GM18951 (cell line): ENCODE measurements around the gene SLMAP.

Experiments used
- POLR2A ChIP-seq: IDR thresholded peaks from 4 replicates; pipeline ENCODE4 v1.6.1; 2011; ENCODE audit warnings: mild to moderate bottlenecking; ENCODE audit not compliant: insufficient read length, insufficient read depth; ENCODE audit errors: extremely low read depth
- in situ Hi-C: fragments of 300-500 bp; cut with MboI; formaldehyde crosslinking; loops from one replicate; pipeline ENCODE4 v1.12.0; 2022; ENCODE audit warnings: low sequenced_read_pairs, mixed read lengths, inconsistent platforms; ENCODE audit not compliant: unreplicated experiment

The SLMAP gene

DNA sequence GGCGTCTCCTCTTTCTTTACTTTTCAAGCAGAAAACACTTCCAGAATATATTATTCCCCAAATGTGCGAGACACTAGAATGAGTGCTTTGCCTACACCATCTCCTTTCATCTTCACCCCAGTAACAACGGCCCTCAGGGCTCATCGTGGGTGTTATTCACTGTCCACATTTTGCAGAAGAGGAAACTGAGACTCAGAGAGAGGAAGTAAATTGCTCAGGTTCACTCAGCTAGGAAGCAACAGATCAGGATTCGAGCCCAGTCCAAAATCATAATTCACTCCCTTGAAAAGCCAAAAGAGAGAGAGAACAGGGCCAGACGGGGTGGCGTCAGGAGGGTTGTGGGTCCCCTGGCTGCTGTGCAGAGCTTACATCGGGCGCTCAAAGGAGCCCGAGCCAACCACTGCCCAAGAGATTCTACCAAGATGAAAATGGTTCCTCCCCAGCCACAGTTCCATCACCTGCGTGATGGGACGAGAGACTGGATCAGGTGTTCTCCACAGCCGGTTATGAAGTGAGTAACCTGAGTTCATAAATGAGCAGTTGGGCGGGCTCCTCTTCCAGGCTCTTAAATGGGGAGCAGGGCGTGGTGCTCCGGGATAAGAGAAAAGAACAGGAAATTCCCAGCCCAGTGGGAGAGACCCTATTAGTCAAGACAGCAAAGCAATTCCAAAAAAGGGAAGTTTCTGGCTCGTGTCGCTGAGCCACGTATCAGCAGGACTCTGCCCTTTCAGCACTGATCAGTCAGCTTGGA is 203.5 kb downstream of the SLMAP start:
- in situ Hi-C loops = no loop called here

DNA sequence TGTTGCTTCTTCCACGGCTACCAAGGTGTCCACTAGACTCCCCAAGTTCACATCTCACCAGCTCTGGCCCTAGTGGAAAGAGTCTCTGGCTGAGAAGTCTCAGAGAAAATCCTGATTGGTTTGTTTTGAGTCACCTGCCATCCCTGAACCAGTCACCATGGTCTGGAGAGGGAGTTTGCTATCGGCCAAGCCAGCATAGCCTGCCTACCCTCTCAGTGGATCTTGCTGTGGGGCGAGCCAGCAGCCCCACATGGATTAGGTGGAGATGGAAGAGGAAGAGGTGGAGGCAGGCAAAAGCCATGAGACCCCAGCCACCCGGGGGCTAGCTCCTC is 204.0 kb downstream of the SLMAP start:
- in situ Hi-C loops = no loop called here

More for the DNA sequence above, 203.5 kb downstream of the SLMAP start:
- no peak for TF ChIP-seq POLR2A

DNA sequence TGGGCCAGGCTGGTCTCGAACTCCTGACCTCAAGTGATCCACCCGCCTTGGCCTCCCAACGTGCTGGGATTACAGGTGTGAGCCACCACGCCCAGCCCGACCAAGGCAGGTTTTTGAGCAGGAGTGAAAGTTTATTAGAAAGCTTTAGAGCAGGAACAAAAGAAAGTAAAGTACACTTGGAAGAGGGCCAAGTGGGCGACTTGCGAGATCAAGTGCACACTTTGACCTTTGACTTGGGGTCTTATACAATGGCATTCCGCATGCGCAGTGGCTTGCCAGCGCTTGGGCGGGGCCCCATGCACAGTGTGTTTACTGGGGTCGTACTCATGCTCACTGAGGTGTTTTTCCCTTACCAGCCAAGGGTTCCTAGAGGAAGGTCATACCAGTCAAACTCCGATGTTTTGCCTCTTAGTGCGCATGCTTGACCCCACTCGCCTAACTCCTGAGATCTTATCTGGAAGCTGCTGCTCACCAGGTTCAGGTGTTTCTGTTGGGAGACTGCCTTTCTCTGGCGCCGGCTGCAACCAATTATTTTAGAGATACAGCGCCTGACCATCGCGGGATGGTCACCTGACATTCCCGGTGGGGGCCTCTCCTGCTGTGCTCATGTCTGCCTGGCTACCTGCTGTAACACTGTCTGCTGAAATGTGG is 205.2 kb downstream of the SLMAP start:
- TF ChIP-seq POLR2A = no peak
- in situ Hi-C loops = no loop called here

More for the DNA sequence above, 204.0 kb downstream of the SLMAP start:
- no peak for TF ChIP-seq POLR2A

DNA sequence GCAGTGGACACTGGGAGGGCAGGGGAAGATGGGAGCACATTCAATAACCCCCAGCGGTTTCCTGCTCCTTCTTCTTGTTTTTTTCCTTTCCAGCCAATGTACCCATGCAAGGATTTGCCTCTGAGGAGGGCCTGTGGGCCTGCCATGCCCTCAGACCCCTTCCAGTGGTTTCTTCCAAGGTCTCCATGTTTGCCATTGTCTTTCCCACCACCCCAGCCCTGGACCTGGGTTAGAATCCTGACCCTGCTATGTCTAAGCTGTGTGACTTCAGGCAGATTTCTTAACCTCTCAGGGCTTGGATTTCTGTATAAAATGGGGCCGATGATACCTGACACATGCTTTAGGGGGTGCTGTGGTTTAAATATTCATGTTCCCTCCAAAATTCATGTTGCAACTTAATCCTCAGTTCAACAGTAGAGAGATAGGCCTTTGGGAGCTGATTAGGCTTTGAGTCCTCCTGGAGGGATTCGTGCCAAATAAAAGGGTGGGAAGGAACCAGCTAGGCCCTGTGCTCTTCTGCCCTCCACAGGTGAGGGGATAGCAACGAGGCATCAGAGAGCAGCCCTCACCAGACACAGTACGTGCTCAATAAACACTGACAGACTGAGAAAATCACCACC is 205.8 kb downstream of the SLMAP start:
- TF ChIP-seq POLR2A = no peak
- in situ Hi-C loops = no loop called here

DNA sequence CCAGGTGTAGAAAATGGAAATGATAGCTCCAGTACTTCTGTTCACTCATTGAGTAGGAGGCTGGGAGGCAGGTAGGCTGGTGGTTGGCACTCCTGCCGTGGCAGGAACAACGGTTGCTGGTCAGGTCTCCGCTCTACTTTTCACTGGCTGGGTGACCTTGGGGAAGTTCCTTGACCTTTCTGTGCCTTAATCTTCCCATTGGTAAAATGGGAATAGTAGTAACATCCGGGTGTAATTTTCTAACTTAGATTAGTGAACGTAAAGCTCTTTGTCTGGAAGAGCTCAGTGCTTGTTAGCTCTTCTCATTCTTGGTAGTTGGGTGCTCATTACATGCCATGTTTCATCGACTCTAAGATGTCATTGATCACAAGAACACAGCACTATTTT is 206.3 kb downstream of the SLMAP start:
- TF ChIP-seq POLR2A = no peak
- in situ Hi-C loops = no loop called here

DNA sequence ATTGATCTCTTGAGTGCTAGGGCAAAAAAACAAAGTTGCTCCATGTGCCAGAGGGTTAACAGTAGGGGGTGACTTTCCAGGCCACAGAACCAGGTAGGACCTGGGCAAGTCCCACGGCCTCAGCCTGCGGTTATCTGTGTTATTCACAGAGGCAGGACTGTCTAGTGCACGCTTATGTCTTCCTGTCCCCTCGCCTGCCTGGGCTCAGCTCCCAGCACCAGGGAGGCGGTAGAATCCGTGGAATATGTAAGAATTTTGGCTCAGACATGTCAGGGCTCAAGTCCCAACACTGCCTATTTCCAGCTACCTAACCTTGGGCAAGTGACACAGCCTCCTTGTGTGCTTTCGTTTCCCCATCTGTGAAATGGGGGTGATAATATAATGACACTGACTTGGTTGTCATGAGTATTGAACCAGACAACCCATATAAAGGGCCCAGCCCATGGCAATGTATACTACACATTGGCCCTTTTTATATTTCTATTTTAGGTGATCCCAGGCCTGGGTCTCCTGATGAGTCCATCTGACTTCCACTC is 207.8 kb downstream of the SLMAP start:
- TF ChIP-seq POLR2A = no peak
- in situ Hi-C loops = no loop called here

DNA sequence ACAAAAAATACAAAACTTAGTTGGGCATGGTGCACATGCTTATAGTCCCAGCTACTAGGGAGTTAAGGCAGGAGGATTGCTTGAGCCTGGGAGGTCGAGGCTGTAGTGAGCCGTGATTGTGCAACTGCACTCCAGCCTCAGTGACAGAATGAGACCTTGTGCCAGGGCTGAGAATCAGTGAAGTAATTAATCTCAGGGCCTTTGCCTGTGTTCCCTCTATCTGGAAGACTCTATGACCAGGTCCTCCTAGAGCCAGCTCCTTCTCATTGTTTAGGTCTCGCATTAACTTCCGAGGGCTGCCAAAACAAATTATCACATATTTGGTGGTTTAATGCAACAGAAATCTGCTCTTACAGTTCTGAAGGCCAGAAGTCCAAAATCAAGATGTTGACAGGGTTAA is 210.7 kb downstream of the SLMAP start:
- TF ChIP-seq POLR2A = no peak
- in situ Hi-C loops = no loop called here

DNA sequence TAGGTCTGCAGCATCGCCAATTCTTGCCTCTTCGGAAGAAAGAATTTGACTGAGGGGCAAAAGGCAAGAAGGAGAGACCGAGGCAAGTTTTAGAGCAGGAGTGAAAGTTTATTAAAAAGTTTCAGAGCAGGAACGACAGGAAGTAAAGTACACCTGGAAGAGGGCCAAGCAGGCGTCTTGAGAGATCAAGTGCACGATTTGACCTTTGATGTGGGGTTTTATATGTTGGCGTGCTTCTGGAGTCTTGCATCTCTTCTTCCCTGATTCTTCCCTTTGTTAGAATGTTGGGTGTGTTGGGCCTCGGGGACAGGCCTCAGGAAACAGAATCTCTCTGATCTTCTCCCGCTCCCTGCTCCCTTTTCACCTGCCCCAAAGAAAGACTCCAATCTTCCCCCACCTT is 211.5 kb downstream of the SLMAP start:
- in situ Hi-C loops = no loop called here
- TF ChIP-seq POLR2A = no peak

DNA sequence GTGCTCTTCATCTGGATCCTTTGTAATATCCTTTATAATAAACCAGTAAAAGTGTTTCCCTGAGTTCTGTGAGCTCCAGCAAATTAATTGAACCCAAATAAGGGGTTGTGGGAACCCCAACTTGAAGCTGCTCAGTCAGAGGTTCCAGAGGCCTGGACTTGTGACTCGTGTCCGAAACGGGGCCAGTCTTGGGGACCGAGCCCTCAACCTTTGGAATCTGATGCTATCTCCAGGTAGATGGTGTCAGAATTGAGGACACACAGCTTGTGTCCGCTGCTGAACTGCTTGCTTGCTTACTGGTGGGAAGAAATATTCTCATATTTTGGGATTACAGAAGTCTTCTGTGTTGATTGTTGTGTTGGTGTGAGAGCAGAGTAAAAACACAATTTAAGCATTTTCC is 212.4 kb downstream of the SLMAP start:
- in situ Hi-C loops = no loop called here
- TF ChIP-seq POLR2A = no peak

DNA sequence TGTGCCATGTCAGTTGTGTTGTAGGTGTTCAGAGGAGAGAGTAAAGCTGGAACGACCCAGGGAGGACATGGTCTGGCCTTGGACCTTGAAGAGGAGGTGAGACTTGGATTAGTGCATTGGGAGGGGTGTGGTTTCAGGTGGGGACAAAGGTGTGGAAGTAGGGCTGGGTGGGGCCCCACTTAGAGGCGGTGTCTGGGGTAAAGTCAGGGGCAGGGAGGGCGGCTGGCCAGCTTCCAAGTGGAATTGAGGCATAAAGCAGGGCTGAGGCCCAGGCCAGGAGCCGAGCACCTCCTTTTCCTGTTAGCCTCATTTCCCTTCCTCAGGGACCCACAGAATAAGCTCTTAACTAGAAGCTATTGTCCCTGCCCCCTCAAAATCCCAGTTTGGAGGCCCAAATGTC is 215.9 kb downstream of the SLMAP start:
- TF ChIP-seq POLR2A = no peak

DNA sequence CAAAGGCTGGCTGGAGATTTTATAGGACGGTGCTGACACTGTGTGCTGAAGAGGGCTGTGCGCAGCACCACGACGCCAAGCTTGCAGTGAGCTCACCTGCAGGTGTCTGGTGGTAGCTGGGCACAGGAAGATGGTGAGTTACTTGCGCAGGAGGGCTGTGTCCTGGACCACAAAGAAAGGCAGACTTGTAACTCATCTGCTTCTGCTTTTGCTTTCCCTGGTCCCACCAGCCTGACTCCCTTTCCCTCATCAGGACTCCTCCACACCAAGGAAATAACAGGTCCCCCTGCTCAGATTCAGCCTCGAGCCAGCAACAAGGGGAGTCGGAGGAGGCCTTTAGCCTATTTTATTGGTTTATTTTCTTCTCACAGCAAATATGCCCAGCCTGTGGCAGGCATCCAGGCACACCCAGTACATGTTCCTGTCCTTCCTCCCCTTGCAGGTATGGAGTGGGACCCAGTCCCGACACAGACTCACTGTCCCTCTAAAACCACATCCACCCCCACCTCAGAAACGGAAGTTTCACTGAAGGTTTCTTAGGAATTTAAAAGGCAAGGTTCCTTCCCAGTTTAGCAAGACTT is 216.5 kb downstream of the SLMAP start:
- no peak for TF ChIP-seq POLR2A
- in situ Hi-C loops = no loop called here

More for the DNA sequence above, 215.9 kb downstream of the SLMAP start:
- in situ Hi-C loops = no loop called here

DNA sequence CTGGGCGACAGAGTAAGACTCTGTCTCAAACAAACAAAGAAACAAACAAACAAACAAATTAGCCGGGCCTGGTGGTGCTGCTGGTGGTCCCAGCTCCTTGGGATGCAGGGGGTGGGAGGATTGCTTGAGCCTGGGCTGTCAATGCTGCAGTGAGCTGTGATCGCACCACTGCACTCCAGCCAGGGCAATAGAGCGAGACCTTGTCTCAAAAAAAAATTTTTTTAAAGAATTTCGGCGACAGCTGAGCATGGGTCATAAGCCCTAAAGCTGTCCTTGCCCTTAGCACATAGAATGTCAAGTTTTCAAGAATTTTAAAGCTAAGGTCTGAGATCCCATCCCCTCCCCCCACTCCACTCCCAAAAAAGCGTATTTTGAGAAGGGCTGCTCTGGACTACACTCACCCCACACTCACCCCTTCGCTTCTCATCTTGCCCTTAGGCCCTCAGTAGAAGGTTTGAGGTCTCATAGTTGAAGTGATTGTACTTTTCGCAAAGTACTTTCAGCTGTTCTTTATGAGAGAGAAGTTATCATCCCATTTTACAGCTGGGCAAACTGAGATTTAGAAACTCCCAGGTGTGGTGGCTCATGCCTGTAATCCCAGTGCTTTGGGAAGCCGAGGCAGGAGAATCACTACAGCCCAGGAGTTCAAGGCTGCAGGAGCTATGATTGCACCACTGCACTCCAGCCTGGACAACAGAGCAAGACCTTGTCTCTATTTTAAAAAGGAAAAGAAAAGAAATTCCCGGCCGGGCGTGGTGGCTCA is 217.8 kb downstream of the SLMAP start:
- in situ Hi-C loops = no loop called here
- TF ChIP-seq POLR2A = no peak

DNA sequence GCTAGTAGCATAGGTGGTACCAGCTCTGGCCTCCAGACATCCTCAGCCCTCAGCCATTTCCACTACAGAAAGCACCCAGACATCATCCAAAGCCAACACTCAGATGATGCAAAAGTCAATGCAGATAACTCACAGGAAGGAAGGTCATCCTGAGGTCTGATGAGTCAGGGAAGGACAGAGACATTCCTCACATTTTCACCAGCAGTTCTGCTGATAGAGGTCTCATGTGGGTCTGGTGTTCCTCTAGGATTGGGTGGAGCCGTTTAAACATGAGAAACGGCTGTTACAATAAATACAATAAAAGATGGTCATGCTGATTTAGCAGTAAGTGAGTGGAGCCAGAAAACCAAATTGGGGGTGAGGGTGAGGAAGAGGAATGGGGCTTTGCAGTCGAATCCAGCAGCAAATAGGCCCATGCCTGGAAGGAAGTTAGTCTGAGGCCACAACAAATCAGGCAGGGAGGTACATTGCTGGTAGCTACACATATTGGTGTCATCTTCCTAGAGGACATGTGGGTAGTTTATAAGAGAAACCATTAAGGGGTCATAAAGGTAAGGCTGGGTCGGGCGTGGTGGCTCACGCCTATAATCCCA is 218.8 kb downstream of the SLMAP start:
- in situ Hi-C loops = no loop called here
- TF ChIP-seq POLR2A = no peak

DNA sequence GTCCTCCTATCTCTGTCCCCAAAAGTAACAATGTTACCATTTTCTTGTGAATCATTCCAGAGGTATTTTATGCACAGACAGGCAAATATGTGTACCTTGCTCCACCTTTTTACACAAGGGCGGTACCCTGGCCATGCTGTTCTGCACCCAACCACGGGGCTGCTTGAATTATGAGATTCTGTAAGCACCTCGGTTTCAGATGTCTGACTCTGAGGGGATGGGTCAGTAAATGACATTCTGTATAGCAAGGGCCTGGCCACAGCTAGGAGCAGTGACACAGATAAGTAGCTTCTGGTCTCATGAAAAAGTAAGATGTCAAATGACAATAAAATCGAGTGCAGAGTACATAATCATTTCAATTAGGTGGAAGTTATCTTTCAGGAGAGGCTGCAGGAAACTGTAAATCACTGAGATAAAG is 221.7 kb downstream of the SLMAP start:
- TF ChIP-seq POLR2A = no peak
- in situ Hi-C loops = no loop called here
